ENCODE results near the gene LEFTY2.

DNA sequence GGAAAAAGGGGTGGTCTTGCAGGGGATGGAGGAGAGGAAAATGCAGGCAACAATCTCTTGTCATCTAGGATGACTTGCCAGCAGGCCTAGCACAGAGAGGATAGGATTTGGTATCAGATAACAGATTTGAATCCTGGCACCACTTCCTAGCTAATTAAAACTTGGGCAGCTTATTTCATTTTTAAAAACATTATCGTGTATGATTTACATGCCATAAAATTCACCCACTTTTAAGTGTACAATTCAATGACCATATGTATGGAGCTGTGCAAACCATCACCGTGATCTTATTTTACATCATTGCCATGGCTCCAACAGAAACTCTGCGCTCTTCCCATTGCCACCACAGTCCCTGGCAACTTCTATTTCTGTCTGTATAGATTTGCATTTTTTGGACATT, 23.9 kb downstream of the LEFTY2 start:
- TF ChIP-seq, protein P1, sequence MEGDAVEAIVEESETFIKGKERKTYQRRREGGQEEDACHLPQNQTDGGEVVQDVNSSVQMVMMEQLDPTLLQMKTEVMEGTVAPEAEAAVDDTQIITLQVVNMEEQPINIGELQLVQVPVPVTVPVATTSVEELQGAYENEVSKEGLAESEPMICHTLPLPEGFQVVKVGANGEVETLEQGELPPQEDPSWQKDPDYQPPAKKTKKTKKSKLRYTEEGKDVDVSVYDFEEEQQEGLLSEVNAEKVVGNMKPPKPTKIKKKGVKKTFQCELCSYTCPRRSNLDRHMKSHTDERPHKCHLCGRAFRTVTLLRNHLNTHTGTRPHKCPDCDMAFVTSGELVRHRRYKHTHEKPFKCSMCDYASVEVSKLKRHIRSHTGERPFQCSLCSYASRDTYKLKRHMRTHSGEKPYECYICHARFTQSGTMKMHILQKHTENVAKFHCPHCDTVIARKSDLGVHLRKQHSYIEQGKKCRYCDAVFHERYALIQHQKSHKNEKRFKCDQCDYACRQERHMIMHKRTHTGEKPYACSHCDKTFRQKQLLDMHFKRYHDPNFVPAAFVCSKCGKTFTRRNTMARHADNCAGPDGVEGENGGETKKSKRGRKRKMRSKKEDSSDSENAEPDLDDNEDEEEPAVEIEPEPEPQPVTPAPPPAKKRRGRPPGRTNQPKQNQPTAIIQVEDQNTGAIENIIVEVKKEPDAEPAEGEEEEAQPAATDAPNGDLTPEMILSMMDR (conservative IDR thresholded peaks at IDR 0.05): no peak
- no peak for TF ChIP-seq ZFX (IDR thresholded peaks at IDR 0.05)

Measured in C4-2B (cell line).